Activated CD8-positive, alpha-beta memory T cell treated with anti-CD3 and anti-CD28 coated beads, Interleukin-2, amount 50 U/mL, for 4 hours (primary cell): ENCODE results near the gene CNOT6L.
"Not testable (repeated sequence)": the region's sequence is repeated elsewhere in the genome, so short reads cannot be mapped to it uniquely, and the experiment has no call there.

ENCODE experiments used
- DNase-seq: peaks from one replicate; pipeline ENCODE4 v3.0.0-alpha.2; 2020

The CNOT6L gene

DNA sequence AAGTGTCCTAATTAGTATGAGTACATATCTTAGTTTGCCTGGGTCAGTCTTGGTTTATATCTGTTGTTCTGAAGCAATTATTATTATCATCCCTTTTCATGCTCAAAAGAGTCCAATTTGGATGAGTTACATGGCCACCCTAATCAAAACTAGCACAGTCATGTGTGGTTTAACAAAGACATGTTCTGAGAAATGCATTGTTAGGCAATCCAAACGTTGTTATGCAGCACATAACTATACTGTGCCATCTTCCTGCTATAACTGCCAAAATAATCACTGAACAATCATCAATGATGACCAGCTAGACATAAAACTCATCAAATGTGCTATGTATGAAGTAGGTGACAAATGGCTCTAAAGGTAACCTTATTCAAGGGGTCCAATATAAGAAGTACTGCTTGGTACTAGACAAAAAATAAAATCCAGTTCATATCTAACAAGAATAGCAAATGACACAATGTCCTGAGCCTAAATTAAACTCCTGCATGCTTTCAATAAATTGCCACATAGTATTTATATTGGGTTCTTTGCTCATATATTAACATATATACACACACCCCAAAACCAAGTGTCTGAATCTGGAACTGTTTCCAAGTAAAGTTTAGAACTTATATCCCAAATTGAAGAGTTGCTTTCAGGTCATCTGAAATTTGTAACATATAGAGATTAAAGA is 41.9 kb downstream of the CNOT6L start:
- DNase-seq: no peak

DNA sequence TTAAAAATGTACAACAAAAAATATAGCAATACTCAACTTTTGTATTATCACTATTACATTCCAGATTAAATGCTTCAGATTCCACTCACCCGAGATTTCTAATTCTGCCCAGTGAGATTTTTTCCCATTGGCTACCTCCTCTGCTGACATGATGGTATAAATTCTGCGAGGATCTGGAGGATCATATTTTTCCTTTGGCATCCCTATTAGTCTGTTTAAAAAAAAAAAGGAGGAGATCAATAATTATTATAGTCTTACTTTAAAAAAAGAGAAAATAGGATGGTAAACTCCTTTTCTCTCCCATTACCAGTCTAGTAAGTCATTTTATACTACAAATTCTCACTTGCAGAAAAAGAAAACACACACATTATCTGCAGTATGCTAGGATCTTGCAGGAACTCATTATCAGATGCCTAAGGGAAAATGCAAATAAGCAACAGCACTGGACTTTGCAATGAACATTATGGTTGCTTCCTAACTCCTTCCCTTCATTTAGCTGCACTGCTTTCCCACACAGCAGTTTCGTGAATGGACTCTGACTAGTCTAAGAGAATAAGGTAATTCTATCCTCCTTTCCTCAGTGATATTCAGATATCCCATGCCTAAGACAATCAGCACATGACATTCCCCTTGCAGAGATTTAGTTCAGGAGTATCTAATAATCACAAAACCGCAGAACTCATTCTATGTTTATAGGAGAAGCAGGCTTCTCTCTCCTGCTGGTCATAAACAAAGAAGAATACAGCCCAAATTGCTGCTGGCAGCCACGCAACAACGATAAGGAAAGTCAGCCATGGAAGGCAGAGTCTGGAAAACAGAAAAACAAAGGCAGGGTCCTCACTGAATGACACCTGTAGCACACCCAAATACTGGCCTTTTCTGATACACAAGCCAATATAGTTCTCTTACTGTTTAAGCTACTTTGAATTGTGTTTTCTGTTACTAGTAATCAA is 42.7 kb downstream of the CNOT6L start:
- no peak for DNase-seq

DNA sequence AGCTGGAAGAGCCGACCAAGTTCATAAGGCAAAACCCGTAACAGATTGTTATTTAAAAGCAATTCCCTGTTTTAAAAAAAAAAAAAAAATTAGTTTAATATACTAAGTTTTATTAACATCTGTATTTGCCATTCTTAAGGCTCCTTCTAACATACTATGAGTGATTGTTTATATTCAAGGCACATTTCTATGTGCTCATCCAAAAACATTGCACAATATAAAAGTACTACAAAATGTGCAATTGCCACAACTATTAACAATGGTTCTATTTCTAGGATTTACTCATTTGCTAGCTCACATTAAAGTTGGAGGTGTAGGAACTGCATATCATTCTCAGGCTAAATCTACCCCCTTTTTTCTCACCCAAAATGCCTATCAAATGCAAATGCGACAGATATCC is 46.1 kb downstream of the CNOT6L start:
- no peak for DNase-seq

DNA sequence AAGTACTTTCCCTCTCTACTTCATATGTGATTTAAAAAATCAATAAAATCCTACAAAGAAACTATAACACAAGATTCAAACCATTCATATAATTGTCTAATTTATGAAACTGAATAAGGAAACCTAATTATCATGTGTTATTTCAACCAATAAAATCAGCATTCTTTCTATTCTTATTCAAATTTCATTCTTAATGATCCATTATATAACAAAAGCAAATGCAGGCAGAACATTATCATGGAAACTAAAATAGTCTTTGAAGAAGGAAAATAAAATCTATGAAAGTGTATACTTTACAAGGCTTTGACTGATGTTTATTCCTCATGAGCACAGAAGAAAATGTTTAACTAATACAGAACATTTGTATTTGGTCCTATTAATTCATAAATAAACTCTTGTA is 47.6 kb downstream of the CNOT6L start:
- no peak for DNase-seq

DNA sequence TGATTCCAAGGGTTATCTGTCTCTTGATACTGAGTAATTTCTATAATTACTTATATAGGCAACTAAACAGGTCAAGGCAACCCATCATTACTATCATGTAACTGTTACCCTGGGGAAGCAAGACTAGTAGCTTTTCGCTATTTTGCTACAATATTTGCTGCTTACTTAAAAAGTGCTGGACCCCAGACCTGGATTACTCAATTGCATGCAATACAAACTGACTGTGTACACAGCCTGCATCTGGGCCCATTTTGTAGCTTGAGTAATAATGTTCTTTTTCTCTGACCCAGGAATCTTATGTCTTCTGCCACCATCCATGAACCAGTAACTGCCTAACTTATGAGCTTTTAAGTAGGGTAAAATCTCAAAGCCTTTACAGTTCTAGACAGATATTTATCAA is 53.4 kb downstream of the CNOT6L start:
- no peak for DNase-seq

DNA sequence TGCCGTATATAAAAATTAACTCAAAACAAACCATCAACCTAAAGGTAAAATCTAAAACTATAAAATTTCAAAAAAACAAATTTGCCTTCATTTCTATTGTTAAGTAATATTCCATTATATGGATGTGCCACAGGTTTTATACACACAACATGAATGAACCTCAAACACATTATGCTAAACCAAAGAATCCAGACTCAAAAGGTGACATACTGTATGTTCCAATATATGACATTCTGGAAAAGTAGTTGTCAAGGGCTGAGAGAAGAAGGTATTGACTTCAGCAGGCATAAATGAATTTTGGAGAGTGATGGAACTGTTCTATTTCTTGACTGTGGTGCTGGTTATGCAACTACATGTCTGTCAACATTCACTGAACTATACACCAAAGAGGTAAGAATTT is 56.6 kb downstream of the CNOT6L start:
- DNase-seq: no peak

GRCh38 chr4:77761595-77761994 is 57.6 kb downstream of the CNOT6L start:
- DNase-seq: no peak

DNA sequence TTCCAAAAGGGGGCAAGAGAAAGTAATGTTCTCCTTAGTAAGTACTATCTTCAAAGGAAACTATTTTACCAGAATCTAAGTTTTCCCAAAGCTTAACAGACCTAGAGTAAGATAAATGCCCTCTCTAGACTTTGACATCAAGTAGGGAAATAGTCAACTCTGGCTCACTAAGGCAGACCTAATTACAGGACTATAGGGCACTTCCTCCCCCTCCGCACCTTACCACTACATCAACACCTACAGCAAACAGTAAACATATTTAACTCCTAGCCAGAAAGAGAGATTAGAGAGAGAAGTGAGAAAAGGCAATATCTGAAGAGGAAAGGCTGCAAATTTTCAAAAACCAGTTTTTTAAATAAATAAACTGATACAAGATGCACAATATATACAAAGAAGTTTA is 60.4 kb downstream of the CNOT6L start:
- DNase-seq: no peak

GRCh38 chr4:77751764-77752163 is 67.4 kb downstream of the CNOT6L start:
- DNase-seq: no peak

DNA sequence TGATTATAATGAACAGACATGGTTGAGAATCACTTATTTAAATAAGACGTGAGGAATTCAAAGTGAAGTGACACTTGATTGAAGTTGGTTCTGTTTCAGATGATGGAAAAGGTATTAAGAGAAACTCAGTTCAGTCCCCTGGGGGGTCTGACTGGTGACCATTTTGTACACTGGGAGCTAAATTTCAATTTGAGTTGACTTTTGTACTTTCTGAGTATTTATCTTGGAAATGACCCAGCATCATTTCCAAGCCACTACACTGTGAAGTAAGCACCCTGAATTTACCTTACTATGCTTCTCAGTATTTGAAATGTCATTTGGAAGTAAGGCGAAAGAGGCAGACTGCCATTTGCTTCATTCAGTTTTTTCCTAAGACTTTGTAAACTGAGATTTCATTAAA is 73.4 kb downstream of the CNOT6L start:
- no peak for DNase-seq

DNA sequence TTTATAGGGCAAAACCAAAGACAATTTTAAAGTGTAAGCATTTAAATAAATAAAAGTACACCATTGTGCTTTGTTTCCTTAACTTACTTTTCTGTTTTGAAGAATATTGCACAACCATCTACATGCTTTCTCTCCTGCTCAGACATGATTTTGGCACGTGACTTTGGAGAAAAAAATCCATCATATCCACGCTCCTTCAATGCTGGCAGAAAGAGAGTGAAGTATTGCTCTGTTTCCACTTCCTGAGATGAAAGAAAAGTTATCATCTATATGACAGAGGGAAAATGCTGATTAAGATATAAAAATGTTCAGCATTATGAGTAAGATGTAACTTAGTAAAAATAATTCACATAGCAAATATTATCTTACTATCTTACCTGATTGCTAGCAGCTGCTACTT is 77.1 kb downstream of the CNOT6L start:
- no peak for DNase-seq

- no peak for DNase-seq
Observed at GRCh38 chr4:77740480-77740879, 78.7 kb downstream of the CNOT6L start.

DNA sequence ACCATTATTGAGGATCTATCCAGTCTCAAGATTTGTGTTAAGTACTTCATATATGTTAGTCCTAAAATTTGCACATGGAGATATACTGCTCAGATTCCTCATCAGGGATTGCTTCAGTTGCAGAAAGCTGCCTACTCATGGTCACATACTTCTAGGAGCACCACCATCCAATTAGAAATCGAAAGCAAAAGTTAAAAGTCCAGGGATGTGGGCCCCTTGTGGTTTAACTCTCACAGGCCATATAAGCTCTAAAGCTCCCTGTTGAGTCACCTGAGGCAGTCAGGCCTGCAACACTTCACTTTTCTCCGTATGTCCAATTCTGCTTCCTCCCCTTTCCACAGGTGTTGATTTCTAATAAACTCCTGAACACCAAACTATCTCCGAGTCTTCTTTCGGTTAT is 84.2 kb downstream of the CNOT6L start:
- DNase-seq: no peak

- DNase-seq: no peak
Observed at GRCh38 chr4:77731656-77732055, 87.5 kb downstream of the CNOT6L start.

GRCh38 chr4:77728420-77728819 is 90.7 kb downstream of the CNOT6L start:
- no peak for DNase-seq

- no peak for DNase-seq
Observed at GRCh38 chr4:77721073-77721472, 98.1 kb downstream of the CNOT6L start.

- DNase-seq: not testable (repeated sequence)
Observed at GRCh38 chr4:77718500-77718899, 100.7 kb downstream of the CNOT6L start.

DNA sequence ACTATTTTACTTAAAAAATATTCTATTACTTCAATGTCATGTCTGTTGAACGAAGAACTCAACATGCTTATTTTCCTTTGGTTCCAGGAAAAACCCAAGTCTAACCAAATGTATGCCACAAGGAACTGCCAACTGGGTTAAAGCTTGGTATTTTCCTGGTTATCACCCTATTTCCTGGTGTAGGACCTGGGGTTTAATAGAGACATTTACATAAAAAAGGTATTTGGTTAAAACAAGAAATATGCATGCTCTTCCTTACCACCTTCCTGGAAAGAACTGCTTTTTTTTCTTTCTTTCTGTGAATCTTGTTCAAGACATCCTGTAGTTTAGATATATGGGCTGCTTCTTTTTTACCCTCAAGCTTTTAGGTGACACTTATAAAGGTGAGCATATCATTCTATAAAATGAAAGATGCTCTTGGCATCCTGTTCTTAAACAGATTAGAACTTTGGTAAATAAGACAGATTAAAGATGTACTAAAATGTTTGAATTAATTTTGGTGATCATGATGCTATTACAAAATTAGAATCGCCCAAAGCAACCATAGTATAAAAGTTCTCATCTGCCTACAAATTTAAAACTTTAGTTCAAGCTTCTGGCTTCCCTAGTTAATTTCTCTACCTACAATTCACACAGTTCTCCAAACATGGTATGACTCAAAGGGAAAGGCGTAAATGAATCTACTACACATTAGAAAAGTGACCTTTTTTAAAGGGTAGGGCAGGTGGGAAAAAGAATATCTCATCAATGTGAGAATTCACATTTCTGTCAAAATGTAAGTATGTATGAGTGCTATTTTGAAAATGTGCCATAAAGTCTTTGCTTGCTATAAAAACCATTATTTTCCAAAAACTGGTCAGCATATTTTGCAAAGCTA is 103.5 kb downstream of the CNOT6L start:
- DNase-seq: no peak

- DNase-seq: no peak
Observed at GRCh38 chr4:77714514-77714913, 104.7 kb downstream of the CNOT6L start.

DNA sequence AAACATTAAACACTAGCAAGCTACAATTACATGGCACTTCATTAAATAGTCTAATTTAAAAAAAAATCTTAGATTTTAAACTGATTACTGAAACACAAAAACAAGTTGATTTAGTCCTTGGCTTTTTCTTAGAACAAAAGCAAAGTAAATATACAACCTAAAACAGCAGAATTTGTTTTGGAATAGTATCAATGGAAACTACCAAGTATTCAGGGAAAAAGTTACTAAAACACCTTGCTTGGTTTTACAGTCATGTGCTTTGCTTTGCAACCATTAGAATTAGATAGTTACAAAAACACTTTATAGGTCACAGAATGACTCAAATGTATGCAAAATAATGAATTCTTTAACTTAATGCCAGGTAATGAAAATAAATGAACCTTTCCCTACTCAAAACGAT is 105.3 kb downstream of the CNOT6L start:
- no peak for DNase-seq

- DNase-seq: no peak
Observed at GRCh38 chr4:77712675-77713074, 106.5 kb downstream of the CNOT6L start.

DNA sequence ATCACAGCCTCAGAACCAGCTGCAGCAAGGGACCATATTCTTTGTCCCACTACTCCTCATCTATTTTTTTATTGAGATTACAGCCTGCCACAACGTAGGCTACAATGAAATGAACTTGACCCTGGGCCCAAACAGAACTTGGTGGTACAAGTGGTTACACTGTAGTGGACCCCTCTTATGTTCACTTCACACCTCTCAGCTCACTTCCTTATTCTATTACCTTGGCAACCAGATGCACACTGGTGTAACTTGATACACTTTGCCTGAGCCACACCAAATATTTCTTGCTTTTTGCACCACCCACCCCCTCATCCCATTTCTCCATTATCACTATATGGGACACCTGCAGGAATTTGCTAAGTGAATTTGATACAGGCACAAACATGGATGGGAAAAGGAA is 107.7 kb downstream of the CNOT6L start:
- DNase-seq: no peak

- DNase-seq: no peak
Observed at GRCh38 chr4:77710684-77711083, 108.5 kb downstream of the CNOT6L start.
